Stimulated activated CD4-positive, alpha-beta T cell treated with anti-CD3 and anti-CD28 coated beads, Interleukin-4, amount 100 ng/mL, for 1 hour (primary cell): ENCODE measurements around the gene SRBD1.
"Not testable (repeated sequence)": the region's sequence is repeated elsewhere in the genome, so short reads cannot be mapped to it uniquely, and the experiment has no call there.

Experiments used
- DNase-seq: peaks from one replicate; pipeline ENCODE4 v3.0.0-alpha.2; 2020

The SRBD1 gene

DNA sequence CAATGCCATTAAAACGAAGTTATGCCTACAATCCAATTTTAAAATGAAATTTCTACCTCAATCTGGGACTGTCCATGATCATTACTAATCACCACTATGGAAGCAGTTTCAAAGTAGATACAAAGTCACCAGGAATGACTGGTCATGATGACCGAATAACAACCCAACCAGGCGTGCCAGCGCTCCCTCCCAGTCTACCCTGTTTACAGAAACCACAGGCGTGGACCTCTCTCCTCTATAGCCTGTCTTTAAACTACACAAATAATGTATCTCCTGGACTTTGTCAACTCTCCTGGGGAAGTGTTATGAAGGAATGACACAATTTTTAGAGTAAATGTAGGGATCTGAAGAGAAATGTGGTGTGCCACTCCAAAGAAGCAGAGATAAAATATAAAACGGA, 150.2 kb downstream of the SRBD1 start:
- no peak for DNase-seq

- no peak for DNase-seq
Observed at GRCh38 chr2:45459860-45460259, 151.2 kb downstream of the SRBD1 start.

GRCh38 chr2:45458909-45459563, 152.0 kb downstream of the SRBD1 start:
- DNase-seq, result no peak

GRCh38 chr2:45457211-45457945, 153.7 kb downstream of the SRBD1 start:
- no peak for DNase-seq

DNA sequence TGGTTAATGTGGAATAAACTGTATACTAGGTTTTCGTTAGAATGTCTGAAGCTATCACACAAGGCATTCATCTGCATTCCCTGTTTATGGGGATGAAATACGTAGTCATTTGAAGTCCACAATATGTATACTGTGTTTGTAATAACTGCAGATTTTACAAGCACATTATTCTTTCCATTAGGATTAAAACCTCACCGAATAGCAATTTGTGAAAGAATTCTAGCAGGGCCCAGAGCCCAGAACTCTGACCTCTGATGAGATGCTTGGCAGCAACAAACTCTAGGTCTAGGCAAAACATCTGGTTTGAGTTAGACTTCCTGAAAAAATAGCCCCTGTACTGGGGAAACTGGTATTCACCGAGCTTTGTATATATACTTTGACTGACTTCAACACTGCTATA, 158.2 kb downstream of the SRBD1 start:
- DNase-seq, result no peak

- no peak for DNase-seq
Observed at GRCh38 chr2:45450634-45451033, 160.4 kb downstream of the SRBD1 start.

GRCh38 chr2:45448217-45448616, 162.8 kb downstream of the SRBD1 start:
- DNase-seq, result no peak

- no peak for DNase-seq
Observed at GRCh38 chr2:45446016-45446415, 165.1 kb downstream of the SRBD1 start.

GRCh38 chr2:45445037-45445436, 166.0 kb downstream of the SRBD1 start:
- DNase-seq, result no peak

GRCh38 chr2:45443012-45443411, 168.1 kb downstream of the SRBD1 start:
- DNase-seq, result no peak

DNA sequence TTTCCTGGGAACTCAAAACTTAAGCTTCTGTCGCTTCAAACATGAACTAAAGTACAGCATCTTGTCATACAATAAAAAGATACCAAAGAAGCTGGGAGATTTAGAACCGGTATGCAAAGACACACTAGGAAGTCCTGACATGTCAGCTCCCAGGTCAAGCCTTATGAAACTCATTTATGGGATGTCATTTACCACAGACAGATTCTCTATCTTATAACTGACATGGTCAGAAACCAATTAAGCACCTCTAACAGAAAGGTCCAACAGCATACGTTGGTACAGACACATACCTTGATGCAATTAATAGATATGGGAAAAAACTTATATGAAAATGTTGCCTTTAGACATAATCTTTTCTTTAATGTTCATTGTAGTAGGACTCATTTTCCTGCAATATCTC, 169.0 kb downstream of the SRBD1 start:
- no peak for DNase-seq

DNA sequence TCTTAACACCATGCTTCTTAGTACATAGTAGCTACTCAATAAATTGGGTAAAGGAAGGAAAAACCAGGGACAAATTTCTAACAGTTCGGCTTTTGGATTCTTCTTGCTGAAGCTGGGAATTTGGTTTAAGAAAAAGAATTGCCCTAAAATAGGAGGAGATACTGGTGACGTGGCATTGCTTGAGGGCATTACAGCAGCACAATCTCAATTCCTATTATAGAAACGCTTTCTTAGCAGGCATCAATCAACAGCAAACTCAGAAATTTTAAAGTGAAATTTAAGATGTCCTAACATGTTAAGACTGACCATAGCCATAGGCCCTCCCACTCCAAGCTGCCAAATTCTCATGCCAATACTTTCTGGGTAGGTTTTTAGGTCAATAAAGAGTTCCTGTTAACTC, 169.5 kb downstream of the SRBD1 start:
- no peak for DNase-seq

GRCh38 chr2:45439788-45440773, 171.0 kb downstream of the SRBD1 start:
- no peak for DNase-seq

- DNase-seq, result no peak
Observed at GRCh38 chr2:45438872-45439665, 172.0 kb downstream of the SRBD1 start.

GRCh38 chr2:45436456-45436855, 174.6 kb downstream of the SRBD1 start:
- no peak for DNase-seq

GRCh38 chr2:45435316-45435715, 175.8 kb downstream of the SRBD1 start:
- DNase-seq, result no peak

DNA sequence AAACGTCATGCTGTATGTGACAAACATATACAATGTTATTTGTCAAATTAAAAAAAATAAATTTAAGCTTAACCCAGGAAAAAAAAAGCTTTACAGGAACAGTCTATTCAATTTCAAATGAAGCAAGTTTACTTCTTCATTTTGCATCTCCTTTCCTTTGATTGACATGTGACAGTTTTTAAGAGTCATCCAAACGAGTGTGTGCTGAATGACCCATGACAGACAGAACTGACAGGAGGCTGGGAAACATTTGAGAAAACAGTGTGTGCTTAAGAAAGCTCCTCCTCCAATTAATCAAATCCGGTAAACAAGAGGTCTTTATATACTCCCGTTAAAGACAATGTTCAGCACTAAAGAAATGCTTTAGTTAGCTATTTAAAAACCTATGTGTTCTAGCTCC, 177.7 kb downstream of the SRBD1 start:
- no peak for DNase-seq

GRCh38 chr2:45432406-45432805, 178.7 kb downstream of the SRBD1 start:
- no peak for DNase-seq

DNA sequence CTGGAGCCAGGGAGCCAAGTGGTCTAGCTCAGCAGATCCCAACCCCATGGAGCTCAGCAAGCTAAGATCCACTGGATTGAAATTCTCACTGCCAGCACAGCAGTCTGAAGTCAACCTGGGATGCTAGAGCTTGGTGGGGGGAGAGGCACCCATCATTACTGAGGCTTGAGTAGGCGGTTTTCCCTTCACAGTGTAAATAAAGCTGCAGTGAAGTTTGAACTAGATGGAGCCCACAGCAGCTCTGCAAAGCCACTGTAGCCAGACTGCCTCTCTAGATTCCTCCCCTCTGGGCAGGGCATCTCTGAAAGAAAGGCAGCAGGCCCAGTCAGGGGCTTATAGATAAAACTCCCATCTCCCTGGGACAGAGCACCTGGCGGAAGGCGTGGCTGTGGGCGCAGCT, 185.0 kb downstream of the SRBD1 start:
- not testable (repeated sequence) for DNase-seq

DNA sequence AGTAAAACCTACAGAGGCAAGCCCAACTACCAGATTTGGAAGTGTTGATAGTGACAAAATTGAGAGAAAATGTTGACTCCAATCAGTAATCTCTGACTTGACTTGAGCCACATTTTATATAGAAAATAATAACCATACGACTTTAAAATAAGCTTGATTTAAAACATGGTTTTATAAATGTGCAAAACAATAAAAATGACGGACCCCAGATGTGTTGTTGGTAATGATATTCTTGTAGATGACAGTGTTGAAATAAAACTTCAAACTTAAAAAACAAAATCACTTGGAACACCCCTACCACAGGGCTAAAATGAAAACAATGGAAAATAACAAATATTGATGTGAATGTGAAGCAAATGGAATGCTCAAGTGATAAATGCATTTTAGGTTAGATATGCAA, 188.1 kb downstream of the SRBD1 start:
- no peak for DNase-seq

GRCh38 chr2:45418532-45418931, 192.5 kb downstream of the SRBD1 start:
- no peak for DNase-seq

- DNase-seq, result no peak
Observed at GRCh38 chr2:45415534-45416123, 195.4 kb downstream of the SRBD1 start.
